K562 (cell line): ENCODE data around the gene RXYLT1. TPM values are rescaled to one million over a fixed set of nuclear protein-coding genes. Genes with fewer than 3 reads are reported as not detected.

Experiments
- ATAC-seq: fragments of 200-7000 bp; cut with Tn5 transposase; 3 replicates; pipeline ENCODE4 v1.9.1; 2020; ENCODE audit warnings: moderate library complexity
- BruUV-seq: library from RNA; stranded (reverse); fragments of 400-500 nt; replicated peaks from 2 replicates; lab custom pipeline; 2021; lab: Mats Ljungman, UMichigan
- CTCF ChIA-PET: fragments of 300-600 bp; formaldehyde crosslinking; extraction: SDS; loops from one replicate; lab custom pipeline; 2021; ENCODE audit warnings: low intra/inter-chr PET ratio; lab: Yijun Ruan, JAX
- POLR2A ChIA-PET: fragments of 300-600, 350-650 bp; sonication (Branson Sonifier 250); formaldehyde crosslinking; extraction: SDS; loops from one replicate; lab custom pipeline; 2021; ENCODE audit warnings: antibody characterized with exemption, inconsistent platforms; lab: Yijun Ruan, JAX
- DNase-seq, 4 experiments: peaks; one replicate each; pipeline versions ENCODE4 v3.0.0 to v3.0.0-alpha.2; 2011 to 2018; ENCODE audit warnings: low spot score in 3 of 4, mixed read lengths in 3 of 4; ENCODE audit errors: extremely low read depth in 1 of 4
- FAIRE-seq: peaks from 2 replicates; lab custom pipeline; 2011; peaks lifted over from hg19 to GRCh38; lab: Jason Lieb, UNC
- H2AFZ ChIP-seq: 2 replicates; pipeline ENCODE4 v1.6.0; 2011; ENCODE audit warnings: low read depth, low read length, control low read depth, inconsistent platforms
- H3K27ac ChIP-seq: fragments of 200-600 bp; 3 replicates; pipeline ENCODE4 v1.8.0; 2011; ENCODE audit warnings: low read depth, mild to moderate bottlenecking, control low read depth, inconsistent platforms, low read length, moderate library complexity, mixed read lengths; ENCODE audit errors: extremely low read depth
- H3K27me3 ChIP-seq, 2 experiments: fragments of 300-600 bp in 1 of 2; 2 replicates in 1 of 2; 3 replicates in 1 of 2; pipeline versions ENCODE4 v1.6.0 to v1.8.0; 2011; ENCODE audit warnings: inconsistent platforms in 2 of 2, low read length in 2 of 2, mild to moderate bottlenecking in 1 of 2, mixed read lengths in 1 of 2, moderate library complexity in 1 of 2; ENCODE audit not compliant: control insufficient read depth in 2 of 2, insufficient read depth in 2 of 2
- H3K36me3 ChIP-seq: fragments of 300-600 bp; 3 replicates; pipeline ENCODE4 v1.8.0; 2011; ENCODE audit warnings: mild to moderate bottlenecking, low read length, inconsistent platforms; ENCODE audit not compliant: control insufficient read depth, insufficient read depth
- H3K4me1 ChIP-seq, 2 experiments: fragments of 200-600 bp in 1 of 2; replicated peaks in 1 of 2; 2 replicates in 1 of 2; 3 replicates in 1 of 2; pipeline versions ENCODE4 v1.5.1 to v1.8.0; 2011; ENCODE audit warnings: inconsistent platforms in 2 of 2, low read length in 2 of 2, mild to moderate bottlenecking in 1 of 2, mixed read lengths in 1 of 2, moderate library complexity in 1 of 2; ENCODE audit not compliant: control insufficient read depth in 2 of 2, insufficient read depth in 2 of 2
- H3K4me2 ChIP-seq: 2 replicates; pipeline ENCODE4 v1.6.1; 2011; ENCODE audit warnings: low read length, control low read depth, inconsistent platforms, mixed read lengths; ENCODE audit not compliant: insufficient read depth
- H3K4me3 ChIP-seq: fragments of 200-600 bp; sonication (generic), shearing (Covaris generic); 2 replicates; pipeline ENCODE4 v1.5.1; 2016; ENCODE audit warnings: control low read depth, inconsistent platforms
- H3K79me2 ChIP-seq: fragments of 200-600 bp; 3 replicates; pipeline ENCODE4 v1.8.0; 2011; ENCODE audit warnings: low read length, inconsistent platforms; ENCODE audit not compliant: control insufficient read depth, insufficient read depth
- H3K9ac ChIP-seq, 2 experiments: 2 replicates each; pipeline versions ENCODE4 v1.6.0 to v1.6.1; 2011; ENCODE audit warnings: low read depth in 2 of 2, low read length in 2 of 2, control low read depth in 1 of 2, inconsistent platforms in 1 of 2, mild to moderate bottlenecking in 1 of 2, mixed read lengths in 1 of 2; ENCODE audit not compliant: insufficient read depth in 1 of 2
- H3K9me1 ChIP-seq: one replicate; pipeline ENCODE4 v1.6.0; 2011; ENCODE audit warnings: inconsistent platforms, mild to moderate bottlenecking, low read length, moderate library complexity; ENCODE audit not compliant: control insufficient read depth, insufficient read depth
- H3K9me3 ChIP-seq: replicated peaks from 2 replicates; pipeline ENCODE4 v1.5.1; 2011; ENCODE audit warnings: low read depth, low read length, inconsistent platforms; ENCODE audit not compliant: control insufficient read depth, insufficient read depth
- H4K20me1 ChIP-seq: replicated peaks from 2 replicates; pipeline ENCODE4 v1.6.1; 2011; ENCODE audit warnings: low read length, inconsistent platforms, mixed read lengths; ENCODE audit not compliant: control insufficient read depth, insufficient read depth
- CCAR2 ChIP-seq: fragments of 200-400 bp; formaldehyde crosslinking; IDR thresholded peaks from 2 replicates; pipeline ENCODE4 v1.6.1; 2017; ENCODE audit warnings: mild to moderate bottlenecking, low read depth, low read length
- HDAC1 ChIP-seq, 2 experiments: fragments of 450-650 bp; IDR thresholded peaks; 2 replicates each; pipeline ENCODE4 v1.6.1; 2016 to 2017; ENCODE audit warnings: inconsistent platforms in 1 of 2, mild to moderate bottlenecking in 1 of 2, moderate library complexity in 1 of 2
- NR3C1 ChIP-seq: sonication (generic); formaldehyde crosslinking; IDR thresholded peaks from 2 replicates; pipeline ENCODE4 v1.8.1; 2022; ENCODE audit warnings: missing genetic modification reagents
- XRCC5 ChIP-seq: fragments of 200-400 bp; formaldehyde crosslinking; IDR thresholded peaks from 2 replicates; pipeline ENCODE4 v1.6.1; 2017; ENCODE audit warnings: low read depth, mild to moderate bottlenecking, low read length
- ZC3H11A ChIP-seq: IDR thresholded peaks from 2 replicates; pipeline ENCODE4 v1.6.1; 2012; ENCODE audit warnings: low read depth, low read length, improper control_type of control experiment
- ZNF280A ChIP-seq: fragments of 450-650 bp; IDR thresholded peaks from 2 replicates; pipeline ENCODE4 v1.6.1; 2018; ENCODE audit warnings: mild to moderate bottlenecking, low read depth; ENCODE audit not compliant: partially characterized antibody
- WGBS: fragments of 100-300 bp; shearing (Covaris generic); methylation state at CpG from one replicate; pipeline ENCODE4 v1.1.6; 2016; ENCODE audit warnings: low coverage, mixed read lengths; ENCODE audit not compliant: insufficient coverage; ENCODE audit errors: missing lambda C conversion rate; 5-methylcytosine and 5-hydroxymethylcytosine counted together
- in situ Hi-C: fragments of 300-500 bp; cut with MboI; formaldehyde crosslinking; loops from 4 replicates; pipeline ENCODE4 v1.15.0; 2018; ENCODE audit warnings: inconsistent platforms, mixed read lengths
- intact Hi-C: fragments of 100-400 bp; cut with micrococcal nuclease; formaldehyde crosslinking; loops from 2 replicates; pipeline ENCODE4 v1.14.2; 2022
- polyA plus RNA-seq, 8 experiments: library from polyadenylated mRNA; depleted of rRNA in 4 of 8; stranded (reverse) in 5 of 8; unstranded in 3 of 8; fragments of >200 nt; fragmentation: Nextera tagmentation in 2 of 8; fragmentation: Illumina TruSeq in 1 of 8; extraction: Ambion mirVana in 2 of 8; extraction: Trizol in 1 of 8; gene quantifications; 2 replicates each; pipeline versions ENCODE4 v1.2.1 to v1.2.3, GENCODE V29; 2011 to 2014; ENCODE audit warnings: inconsistent platforms in 1 of 8, missing spikeins in 1 of 8
- total RNA-seq, 7 experiments: library from RNA; depleted of rRNA in 6 of 7; stranded (reverse); fragments of >200 nt in 6 of 7; fragmentation: Illumina TruSeq in 2 of 7; extraction: Trizol in 2 of 7; gene quantifications; 2 replicates each; pipeline versions ENCODE4 v1.2.1 to v1.2.3, GENCODE V29; 2011 to 2021; ENCODE audit warnings: low replicate concordance in 1 of 7
- TF ChIP-seq, protein P1 (sequence below): fragments of 450-650 bp; conservative IDR thresholded peaks from 2 replicates; pipeline ENCODE4 v1.6.1; 2016; ENCODE audit warnings: missing genetic modification characterization, low read depth, mild to moderate bottlenecking, control low read depth, missing compliant biosample characterization

Gene RXYLT1
- total and polyA plus RNA-seq, 9 of the 15 experiments (the other 6 are each of a cell fraction or from before 2014, with no cell fraction given), result 6.7 to 26.5 (median 20.9) TPM

GRCh38 chr12:63752283-63752682, 27.4 kb upstream of the RXYLT1 start:
- no peak overlapping the region for H3K9ac ChIP-seq
- TF ChIP-seq HDAC1 (IDR thresholded peaks at IDR 0.05) (no peak), XRCC5 (no peak), NR3C1 (CRISPR knock-in tag) (no peak), CCAR2 (no peak), ZC3H11A (no peak), ZNF280A (no peak)
- TF ChIP-seq, protein P1, sequence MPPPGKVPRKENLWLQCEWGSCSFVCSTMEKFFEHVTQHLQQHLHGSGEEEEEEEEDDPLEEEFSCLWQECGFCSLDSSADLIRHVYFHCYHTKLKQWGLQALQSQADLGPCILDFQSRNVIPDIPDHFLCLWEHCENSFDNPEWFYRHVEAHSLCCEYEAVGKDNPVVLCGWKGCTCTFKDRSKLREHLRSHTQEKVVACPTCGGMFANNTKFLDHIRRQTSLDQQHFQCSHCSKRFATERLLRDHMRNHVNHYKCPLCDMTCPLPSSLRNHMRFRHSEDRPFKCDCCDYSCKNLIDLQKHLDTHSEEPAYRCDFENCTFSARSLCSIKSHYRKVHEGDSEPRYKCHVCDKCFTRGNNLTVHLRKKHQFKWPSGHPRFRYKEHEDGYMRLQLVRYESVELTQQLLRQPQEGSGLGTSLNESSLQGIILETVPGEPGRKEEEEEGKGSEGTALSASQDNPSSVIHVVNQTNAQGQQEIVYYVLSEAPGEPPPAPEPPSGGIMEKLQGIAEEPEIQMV, result no peak
- no peak overlapping the region for H3K27ac ChIP-seq
- H3K9me3 ChIP-seq, result no peaks in the 10 kb centered on the region
- POLR2A ChIA-PET, result no interaction called here
- no peak overlapping the region for H2AFZ ChIP-seq
- intact Hi-C loops, result no loop called here
- no peak for ATAC-seq
- CTCF ChIA-PET, result no interaction called here
- no peaks in the 10 kb centered on the region for H3K36me3 ChIP-seq
- in situ Hi-C loops, result no loop called here
- no TSS peak for BruUV-seq
- no peaks in the 10 kb centered on the region for H3K27me3 ChIP-seq
- 0% methylated on average over 2 of the region's 2 CpGs for WGBS
- H3K9me1 ChIP-seq, result no peaks in the 10 kb centered on the region
- H3K4me3 ChIP-seq, result no peak overlapping the region
- H3K79me2 ChIP-seq, result no peaks in the 10 kb centered on the region
- FAIRE-seq, result no peak
- H4K20me1 ChIP-seq, result no peaks in the 10 kb centered on the region
- DNase-seq, result no peak
- no peak overlapping the region for H3K4me2 ChIP-seq
- H3K4me1 ChIP-seq, result no peaks in the 10 kb centered on the region
